HG02840 (cell line): ENCODE measurements around the gene THAP12.

ENCODE experiments used
- ATAC-seq: cut with Tn5 transposase; IDR thresholded peaks from one replicate; pipeline ENCODE4 v1.9.1; 2021; ENCODE audit warnings: mild to moderate bottlenecking, moderate library complexity, moderate number of reproducible peaks; ENCODE audit not compliant: unreplicated experiment, low FRiP score

Gene THAP12

DNA sequence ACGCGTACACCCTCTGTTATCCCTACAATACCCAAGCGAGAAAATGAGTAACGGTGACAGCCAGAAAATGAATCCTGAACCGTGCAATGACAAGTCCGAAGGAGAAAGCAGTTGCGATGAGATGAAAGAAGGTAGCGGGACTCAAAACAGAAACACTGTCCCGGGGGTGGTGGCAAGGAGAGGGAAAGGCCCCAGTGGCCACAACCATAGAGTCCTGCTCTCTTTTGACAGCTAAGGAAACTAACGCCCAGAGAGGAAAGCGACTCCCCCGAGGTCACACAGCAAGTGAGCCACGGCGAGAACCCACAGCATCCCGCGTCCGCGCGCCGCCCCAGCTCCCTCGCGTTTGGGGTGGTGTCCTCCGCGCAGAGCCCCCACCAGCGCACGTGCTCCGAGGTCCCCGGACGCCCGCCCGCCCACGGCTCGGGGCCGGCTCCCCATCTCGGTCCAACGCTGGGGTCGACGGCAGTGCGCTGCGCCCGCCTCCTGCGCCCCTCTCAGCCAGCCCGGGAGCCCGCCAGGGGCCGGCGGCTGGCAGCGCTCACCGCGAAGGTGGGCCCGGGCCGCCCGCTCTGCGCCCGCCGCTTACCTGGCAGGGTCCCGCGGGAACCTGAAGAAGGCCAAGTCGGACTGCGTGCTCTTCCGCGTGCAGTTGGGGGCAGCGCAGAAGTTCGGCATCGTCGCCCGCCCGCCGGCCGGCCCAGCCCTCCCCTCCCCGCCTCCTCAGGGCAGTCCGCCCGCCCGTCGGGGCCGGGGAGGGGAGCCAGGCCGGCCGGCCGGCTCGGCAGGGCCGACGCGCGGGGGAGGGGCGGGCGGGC is 564 bp downstream of the THAP12 start:
- ATAC-seq, result peak; percentile 10

DNA sequence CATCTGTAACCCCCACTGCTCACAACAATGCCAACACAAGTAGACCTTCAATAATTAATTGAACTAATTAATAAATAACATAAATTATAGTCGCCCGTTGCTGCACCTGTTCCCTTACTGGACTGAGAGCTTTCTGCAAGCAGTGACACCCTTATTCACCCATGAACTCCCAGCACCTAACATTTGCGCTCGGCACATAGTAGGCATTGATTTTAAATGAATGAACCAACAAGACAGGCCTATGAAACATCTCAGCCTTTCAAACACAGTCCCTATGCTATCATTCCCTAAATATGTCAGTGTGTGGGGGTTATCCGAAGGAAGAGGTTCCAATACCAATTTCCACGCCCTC is 1.1 kb downstream of the THAP12 start:
- no peak for ATAC-seq

DNA sequence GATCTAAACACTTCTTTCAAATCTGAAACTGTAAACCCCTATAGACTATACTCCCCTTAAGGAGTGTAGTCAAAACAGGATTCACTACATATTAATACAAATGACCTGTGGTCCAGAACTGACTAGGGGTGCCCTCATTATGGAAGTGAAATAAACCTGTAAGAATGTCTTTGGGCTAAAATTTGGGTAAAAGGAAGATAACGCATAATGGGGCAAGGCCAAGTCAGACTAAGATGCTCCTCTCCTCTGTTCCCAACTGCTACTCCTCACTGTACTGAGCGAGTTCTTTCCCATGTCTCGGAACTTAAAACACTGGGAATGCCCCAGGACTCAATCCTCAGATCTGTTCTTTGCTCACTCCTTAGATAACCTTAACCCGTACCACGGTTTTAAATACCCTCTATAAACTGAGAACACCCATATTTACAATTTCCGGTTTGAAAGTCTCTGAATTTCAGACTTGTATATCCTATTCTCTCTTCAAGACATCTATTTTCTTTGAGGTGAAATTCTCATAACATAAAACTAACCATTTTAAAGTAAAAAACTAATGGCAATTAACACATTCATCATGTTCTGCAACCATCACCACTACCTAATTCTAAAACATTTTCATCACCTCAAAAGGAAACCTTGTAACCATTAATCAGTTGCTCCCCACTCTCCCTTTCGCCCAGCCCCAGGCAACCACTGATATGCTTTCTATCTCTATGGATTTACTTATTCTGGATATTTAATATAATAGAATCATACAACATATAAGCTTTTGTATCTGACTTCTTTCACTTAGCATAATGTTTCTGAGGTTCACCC is 4.0 kb downstream of the THAP12 start:
- ATAC-seq, result no peak

DNA sequence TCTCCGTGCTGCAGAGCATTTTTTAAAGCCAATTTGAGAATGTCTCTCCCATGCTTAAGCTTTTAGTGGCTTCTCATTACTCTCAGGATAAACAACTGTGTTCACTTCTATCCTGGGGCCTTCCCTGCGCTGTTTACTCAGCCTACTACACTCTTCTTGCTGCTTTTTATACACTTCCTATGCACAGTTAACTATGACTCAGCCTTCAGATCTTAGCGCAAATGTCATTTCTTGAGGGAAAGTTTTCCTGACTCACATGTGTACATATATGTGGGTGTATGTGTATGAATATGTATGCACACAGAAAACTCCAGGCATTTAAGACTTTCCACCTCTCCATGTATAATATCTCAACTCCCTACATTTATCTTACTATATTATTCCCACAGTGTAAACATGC is 9.8 kb downstream of the THAP12 start:
- no peak for ATAC-seq

DNA sequence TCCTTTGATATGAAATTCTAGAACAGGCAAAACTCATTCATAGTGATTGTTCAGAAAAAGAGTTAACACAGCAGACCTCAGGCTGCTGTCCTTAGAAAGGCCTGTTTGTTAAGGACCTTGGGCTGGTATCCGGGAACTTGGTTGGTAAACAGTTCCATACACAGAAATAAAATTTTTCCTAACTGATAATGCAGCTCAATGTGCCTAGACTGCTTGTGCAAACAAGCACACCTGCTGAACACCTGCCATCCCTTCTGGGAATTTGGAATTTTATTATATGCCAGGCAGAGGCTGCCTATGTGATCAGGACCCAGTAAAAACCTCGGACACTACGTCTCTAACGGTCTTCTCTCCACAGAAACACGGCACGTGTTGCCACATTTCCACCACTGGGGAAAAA is 11.5 kb downstream of the THAP12 start:
- ATAC-seq, result no peak

DNA sequence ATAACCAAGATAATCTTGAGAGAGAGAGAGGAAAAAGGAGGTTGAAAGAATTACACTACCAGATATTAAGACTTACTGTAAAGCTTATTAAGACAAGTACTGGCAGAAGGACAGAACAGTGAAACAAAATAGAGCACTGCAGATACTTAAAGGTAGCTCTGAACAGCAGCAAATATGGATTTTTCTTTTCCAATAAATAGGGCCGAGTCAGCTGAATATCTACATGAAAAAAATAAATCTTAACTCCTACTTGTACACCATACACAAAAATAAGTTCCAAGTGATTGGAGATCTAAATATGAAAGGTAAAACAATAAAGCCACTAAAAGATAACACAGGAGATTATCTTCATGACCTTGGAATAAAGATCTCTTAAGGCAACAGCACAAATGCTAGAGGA is 12.4 kb downstream of the THAP12 start:
- no peak for ATAC-seq

DNA sequence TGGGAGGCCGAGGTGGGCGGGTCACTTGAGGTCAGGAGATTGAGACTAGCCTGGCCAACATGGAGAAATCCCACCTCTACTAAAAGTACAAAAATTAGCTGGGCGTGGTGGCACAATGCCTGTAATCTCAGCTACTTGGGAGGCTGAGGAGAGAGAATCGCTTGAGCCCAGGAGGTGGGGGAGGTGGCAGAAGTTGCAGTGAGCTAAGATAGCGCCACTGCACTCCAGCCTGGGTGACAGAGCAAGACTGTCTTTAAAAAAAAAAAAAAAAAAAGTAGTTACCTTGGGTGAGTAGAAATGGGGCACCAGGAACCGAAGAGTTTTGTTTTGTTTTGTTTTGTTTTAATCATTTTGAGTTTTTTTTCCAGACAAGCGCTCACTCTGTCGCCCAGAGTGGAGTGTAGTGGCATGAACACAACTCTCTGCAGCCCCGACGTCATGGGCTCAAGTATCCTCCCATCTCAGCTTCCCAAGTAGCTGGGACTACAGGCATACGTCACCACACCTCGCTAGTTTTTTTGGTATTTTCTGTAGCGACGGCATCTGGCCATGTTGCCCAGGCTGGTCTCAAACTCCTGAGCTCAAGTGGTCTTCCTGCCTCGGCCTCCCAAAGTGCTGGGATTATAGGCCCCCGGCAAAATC is 15.8 kb downstream of the THAP12 start:
- no peak for ATAC-seq

DNA sequence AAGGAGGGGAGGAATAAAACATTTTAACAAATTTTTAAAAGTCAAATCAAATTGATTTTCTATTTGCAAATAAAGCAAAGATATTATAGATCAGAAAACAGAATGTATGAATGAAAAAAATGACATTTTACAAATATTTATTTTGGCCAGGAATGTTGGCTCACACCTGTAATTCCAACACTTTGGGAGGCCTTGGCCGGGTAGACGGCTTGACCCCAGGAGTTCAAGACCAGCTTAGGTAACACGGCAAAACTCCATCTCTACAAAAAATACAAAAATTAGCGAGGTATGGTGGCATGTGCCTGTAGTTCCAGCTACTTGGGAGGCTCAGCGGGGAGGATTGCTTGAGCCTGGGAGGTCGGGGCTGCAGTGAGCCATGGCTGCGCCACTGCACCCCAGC is 18.2 kb downstream of the THAP12 start:
- ATAC-seq, result no peak

DNA sequence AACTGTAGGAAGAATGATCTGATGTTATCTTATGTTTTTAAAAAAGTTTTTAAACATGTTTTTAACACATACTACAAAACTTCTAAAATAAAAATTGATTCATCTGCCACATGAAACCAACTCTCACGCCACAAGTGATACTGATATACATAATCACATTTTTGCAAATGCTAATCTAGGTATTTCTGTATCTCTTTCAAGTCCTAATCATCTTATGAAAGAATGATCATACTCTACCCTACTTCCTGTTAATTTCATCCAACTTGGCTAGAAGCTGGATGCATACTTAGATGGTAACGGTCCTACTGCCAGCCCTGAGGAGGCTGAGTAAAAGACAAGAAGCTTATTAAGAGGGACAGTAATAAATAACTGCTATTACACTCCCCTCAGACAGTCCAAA is 19.2 kb downstream of the THAP12 start:
- no peak for ATAC-seq

DNA sequence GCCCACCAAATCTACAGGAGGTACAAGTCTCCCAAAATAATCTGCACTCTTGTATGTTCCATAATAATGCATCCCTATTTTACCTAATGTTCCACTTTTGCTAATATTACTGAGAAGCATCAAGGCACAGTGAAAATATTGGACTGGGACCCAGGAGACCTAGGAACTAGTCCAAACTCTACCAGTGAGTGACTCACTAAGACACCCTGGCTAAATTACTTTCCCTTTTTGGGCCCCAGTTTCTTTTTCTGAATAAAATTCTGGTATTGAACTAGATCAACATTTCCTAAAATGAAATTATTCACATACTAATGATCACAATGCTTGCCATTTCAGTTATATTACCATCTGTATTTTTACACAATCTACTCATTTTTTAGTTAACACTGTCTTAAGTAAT is 19.6 kb downstream of the THAP12 start:
- no peak for ATAC-seq

DNA sequence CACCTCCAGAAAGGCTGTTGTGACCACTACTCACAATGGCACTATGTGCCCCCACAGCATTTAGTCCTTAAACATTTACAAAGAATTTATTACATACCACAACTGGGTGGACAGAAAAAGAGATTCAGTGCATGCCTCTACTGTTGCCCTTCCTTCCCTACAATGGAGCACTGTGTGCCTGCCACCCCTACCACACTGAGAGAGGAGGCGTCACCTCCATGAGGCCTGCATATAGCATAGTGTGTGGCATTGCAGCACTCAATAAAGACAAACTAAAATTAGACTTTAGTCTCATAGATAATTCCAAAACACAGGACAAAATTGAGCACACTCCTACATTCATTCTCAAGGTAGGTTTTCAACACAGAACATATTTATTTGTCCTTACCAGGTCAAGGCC is 25.8 kb downstream of the THAP12 start:
- ATAC-seq, result no peak

DNA sequence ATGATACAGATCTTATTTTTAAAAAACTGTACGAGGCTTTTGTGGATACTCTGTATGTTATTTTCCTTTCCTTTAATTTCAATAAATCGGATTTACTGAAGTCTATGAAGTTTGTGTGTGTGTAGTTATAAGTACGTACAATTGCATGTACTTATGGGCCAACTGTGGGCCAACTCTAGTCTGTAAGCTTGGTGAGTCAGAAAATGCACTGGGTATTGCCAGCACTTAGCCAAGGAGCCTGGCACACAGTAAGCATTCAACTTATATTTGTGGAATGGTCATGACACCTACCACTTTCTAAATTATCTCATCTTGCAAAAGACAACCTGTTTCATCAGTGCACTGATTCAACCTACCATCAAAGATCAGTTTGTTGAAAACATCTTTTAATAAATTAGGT is 32.6 kb downstream of the THAP12 start:
- no peak for ATAC-seq

DNA sequence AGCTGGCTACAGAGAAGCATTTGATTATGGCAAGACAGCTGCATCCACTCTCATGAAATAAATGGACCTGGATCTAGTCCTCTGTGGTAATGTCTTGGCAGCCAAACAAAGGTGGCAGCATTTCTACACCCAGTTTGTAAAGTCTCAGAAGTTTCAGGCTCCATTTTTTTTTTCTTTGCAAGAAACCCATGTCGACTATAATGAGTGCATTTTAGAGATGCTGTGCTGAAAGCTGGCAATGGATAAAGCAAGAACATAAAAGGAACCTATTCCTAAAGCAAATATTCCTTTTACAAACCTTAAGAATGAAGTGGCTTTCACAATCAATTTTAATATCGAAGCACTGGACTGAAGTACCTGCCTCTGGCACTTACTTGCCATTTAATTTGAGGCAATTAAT is 33.5 kb downstream of the THAP12 start:
- ATAC-seq, result no peak

DNA sequence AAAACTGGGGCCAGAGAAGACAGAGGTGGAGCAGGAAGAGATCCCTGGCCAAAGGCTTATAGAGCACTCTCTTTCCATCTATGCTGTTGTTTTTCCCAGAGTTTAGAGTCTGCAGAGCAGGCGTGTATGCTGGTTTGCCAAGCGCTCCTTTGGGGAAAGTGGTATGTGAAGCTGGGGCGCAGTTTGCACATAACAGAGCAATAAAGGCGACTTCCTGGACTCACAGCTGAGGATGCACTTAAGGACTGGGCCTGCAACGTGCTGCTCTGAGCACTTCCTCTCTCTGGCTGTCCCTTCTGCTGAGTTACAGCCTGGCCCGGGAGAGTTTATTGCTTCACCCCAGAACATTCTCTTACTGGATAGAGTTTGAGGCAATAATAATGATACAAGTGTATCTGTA is 41.7 kb downstream of the THAP12 start:
- ATAC-seq, result no peak

DNA sequence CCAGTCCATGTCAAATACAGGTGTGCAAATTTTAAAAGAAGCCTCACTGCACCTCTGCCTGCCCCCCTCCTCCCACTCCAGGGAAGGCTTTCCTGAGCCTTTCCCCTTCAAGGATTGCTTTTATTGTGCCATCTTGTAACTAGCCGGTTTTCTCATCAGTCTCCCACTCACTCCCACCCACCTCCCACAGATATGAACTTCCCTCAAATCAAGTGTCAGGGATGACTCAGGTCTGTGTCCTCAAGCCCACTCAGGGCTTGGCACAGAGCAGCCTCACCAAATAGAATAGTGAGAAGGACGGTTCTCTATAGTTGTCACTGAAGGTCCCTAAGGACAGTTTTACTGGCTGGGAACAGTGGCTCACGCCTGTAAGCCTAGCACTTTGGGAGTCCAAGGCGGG is 43.0 kb downstream of the THAP12 start:
- no peak for ATAC-seq

DNA sequence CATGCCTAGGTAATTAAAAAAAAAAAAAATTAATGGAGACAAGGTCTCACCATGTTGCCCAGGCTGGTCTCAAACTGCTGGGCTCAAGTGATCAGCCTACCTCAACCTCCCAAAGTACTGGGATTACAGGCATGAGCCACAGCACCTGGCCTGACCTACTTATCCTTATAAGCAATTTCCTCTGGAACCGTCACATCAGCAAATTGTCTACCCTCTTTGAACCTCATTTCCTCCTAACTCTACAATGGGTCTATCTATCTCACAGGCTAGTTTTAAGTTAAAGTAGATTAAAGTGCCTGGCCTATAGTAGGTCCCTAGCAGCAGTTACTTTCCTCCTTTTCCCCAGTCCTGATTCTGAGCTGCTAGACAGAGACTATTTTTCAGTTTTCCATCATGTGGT is 43.5 kb downstream of the THAP12 start:
- no peak for ATAC-seq

DNA sequence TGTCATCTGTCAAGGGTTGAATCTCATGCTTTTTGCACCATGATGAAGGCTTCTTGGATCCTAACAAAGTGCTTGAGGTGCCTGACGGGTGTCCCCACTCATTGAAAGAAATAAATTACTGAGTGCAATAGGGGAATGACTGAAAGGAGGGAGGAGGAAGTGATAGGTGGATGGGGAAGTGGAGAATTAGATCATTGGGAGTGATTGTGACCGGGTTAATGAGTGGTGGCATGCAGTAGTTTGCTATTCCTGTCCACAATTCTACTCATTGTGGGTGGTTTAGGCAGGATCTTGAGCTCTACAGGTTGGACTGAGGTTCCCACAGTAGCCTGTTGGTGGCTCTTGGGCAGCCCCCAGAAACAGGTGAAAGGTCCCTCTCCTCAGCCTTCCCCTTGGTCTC is 44.3 kb downstream of the THAP12 start:
- no peak for ATAC-seq

DNA sequence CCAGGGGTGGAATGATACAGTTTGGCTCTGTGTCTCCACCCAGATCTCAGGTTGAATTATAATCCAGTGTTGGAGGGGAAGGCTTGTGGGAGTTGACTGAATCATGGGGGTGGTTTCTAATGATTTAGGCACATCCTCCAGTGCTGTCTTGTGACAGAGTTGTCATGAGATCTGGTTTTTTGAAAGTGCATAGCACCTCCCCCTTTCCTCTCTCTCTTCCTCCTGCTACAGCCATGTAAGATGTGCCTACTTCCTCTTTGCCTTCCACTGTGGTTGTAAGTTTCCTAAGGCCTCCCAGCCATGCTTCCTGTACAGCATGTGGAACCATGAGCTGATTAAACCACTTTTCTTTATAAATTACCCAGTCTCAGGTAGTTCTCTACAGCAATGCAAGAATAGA is 45.1 kb downstream of the THAP12 start:
- ATAC-seq, result no peak

DNA sequence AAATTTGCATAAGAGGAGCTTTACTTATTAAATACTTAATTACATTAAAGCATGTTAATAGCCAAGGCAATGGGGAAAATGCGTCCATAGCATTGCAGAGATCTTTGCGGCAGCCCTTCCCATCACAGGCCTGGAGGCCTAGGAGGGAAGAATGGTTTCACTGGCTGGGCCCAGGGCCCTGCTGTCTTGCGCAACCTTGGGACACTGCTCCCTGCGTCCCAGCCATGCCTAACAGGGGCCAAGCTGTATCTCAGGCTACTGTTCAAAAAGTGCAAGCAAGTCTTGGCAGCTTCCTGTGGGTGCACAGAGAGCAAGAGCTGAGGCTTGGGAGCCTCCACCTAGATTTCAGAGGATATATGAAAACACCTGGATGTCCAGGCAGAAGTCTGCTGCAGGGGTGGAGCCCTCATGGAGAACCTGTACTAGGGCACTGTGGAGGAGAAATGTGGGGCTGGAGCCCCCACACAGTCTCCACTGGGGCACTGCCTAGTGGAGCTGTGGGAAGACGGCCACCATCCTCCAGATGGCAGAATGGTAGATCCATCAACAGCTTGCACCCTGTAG is 46.0 kb downstream of the THAP12 start:
- no peak for ATAC-seq

DNA sequence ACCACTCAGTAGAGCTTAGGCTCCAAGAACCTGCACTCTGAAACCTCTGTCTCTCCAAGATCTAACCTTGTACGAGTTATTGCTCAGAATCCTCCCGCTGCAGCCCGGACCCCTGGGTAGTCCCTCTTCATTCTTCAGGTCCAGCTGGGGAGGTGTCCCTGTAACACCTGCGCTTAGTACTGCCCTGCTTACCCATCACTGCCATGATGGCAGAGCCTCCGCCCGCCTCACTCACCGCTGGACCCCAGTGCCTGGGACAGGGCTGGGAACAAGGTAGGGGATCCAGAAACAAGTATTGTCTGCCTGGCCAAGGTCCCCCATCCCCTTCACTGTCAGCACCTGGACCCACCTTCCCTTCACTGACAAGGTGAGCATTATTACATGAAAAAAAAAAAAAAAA is 50.3 kb downstream of the THAP12 start:
- ATAC-seq, result no peak

DNA sequence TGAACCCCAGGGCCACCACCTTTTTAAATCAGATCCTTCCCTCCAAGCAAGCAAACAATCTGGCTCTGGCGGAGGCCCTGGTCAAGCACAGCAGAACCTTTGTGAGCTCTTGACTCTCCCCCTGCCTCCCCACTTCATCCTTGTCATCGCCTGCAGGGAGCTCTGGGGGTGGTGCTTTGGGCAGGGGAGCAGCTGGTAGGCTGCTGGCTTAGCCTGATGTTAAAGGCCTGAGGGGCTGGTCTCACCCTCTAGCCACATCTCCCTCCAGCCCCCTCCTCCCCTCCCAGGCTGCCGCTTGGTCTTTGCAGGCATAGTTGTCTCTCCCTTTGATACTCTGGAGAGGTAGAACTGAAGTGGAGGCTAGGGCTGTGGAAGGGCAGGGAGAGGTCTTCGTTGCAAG is 50.9 kb downstream of the THAP12 start:
- no peak for ATAC-seq
